Measurements from ENCODE around the gene GNAI1. TPM values are rescaled to one million over a fixed set of nuclear protein-coding genes. Genes with fewer than 3 reads are reported as not detected.
"Not testable (repeated sequence)": the region's sequence is repeated elsewhere in the genome, so short reads cannot be mapped to it uniquely, and the experiment has no call there.

Gene GNAI1
- total RNA-seq, 2 experiments from 2014 or later, result 0.50 to 1.1 TPM

- ChIA-PET POLR2A (no interaction called here), CTCF (no interaction called here)
- intact Hi-C loops (cut with micrococcal nuclease), result loop anchor here (1.0 kb wide), 1 partner anchor 14 kb away; no protein-coding TSS in a partner anchor
- Mint-ChIP-seq H3K9me3 (no peaks in the 10 kb centered on the region), H3K27ac (no peak overlapping the region), H3K4me3 (no peak overlapping the region), H3K27me3 (no peaks in the 10 kb centered on the region), H3K4me1 (ENCODE audit: low read depth) (no peaks in the 10 kb centered on the region), H3K36me3 (no peaks in the 10 kb centered on the region)
- DNase-seq, result no peak
These were observed 16.1 kb downstream of the GNAI1 start for GRCh38 chr7:80150611-80151273.

GRCh38 chr7:80151274-80151665, 16.6 kb downstream of the GNAI1 start:
- DNase-seq, result no peak
- H3K36me3 Mint-ChIP-seq, result no peaks in the 10 kb centered on the region
- ChIA-PET POLR2A (no interaction called here), CTCF (no interaction called here)
- H3K27me3 Mint-ChIP-seq, result no peaks in the 10 kb centered on the region
- H3K27ac Mint-ChIP-seq, result no peak overlapping the region
- no peak overlapping the region for H3K4me3 Mint-ChIP-seq
- intact Hi-C loops (cut with micrococcal nuclease), result loop anchor here (1.0 kb wide), 1 partner anchor 15 kb away; no protein-coding TSS in a partner anchor
- no peaks in the 10 kb centered on the region for H3K4me1 Mint-ChIP-seq (ENCODE audit: low read depth)
- no peaks in the 10 kb centered on the region for H3K9me3 Mint-ChIP-seq

- Mint-ChIP-seq H3K9me3 (peaks cover 4% of the 10 kb centered on the region), H3K27ac (no peak overlapping the region), H3K4me1 (ENCODE audit: low read depth) (no peaks in the 10 kb centered on the region), H3K27me3 (no peaks in the 10 kb centered on the region), H3K36me3 (no peaks in the 10 kb centered on the region), H3K4me3 (no peak overlapping the region)
- ChIA-PET POLR2A (no interaction called here), CTCF (no interaction called here)
- intact Hi-C loops (cut with micrococcal nuclease), result no loop called here
- no peak for DNase-seq
These were observed 18.8 kb downstream of the GNAI1 start for GRCh38 chr7:80153446-80153845.

- Mint-ChIP-seq H3K9me3 (peaks cover 5% of the 10 kb centered on the region), H3K4me1 (ENCODE audit: low read depth) (no peaks in the 10 kb centered on the region), H3K36me3 (no peaks in the 10 kb centered on the region), H3K27ac (no peak overlapping the region), H3K4me3 (no peak overlapping the region), H3K27me3 (no peaks in the 10 kb centered on the region)
- intact Hi-C loops (cut with micrococcal nuclease), result no loop called here
- ChIA-PET POLR2A (no interaction called here), CTCF (no interaction called here)
- no peak for DNase-seq
These were observed 20.2 kb downstream of the GNAI1 start for GRCh38 chr7:80154656-80155333.

GRCh38 chr7:80155374-80155773, 20.7 kb downstream of the GNAI1 start:
- POLR2A ChIA-PET, result no interaction called here

GRCh38 chr7:80157770-80158169, 23.1 kb downstream of the GNAI1 start:
- H3K27me3 Mint-ChIP-seq; H3K4me3 Mint-ChIP-seq; H3K4me1 Mint-ChIP-seq (ENCODE audit: low read depth); H3K27ac Mint-ChIP-seq; POLR2A ChIA-PET; CTCF ChIA-PET; DNase-seq; H3K9me3 Mint-ChIP-seq; intact Hi-C loops (cut with micrococcal nuclease); H3K36me3 Mint-ChIP-seq: not testable (repeated sequence)

More at GRCh38 chr7:80155374-80155773, 20.7 kb downstream of the GNAI1 start:
- intact Hi-C loops (cut with micrococcal nuclease), result no loop called here
- DNase-seq, result no peak
- no peaks in the 10 kb centered on the region for H3K4me1 Mint-ChIP-seq (ENCODE audit: low read depth)
- H3K27ac Mint-ChIP-seq, result no peak overlapping the region
- CTCF ChIA-PET, result no interaction called here
- no peak overlapping the region for H3K4me3 Mint-ChIP-seq
- no peaks in the 10 kb centered on the region for H3K27me3 Mint-ChIP-seq
- peaks cover 5% of the 10 kb centered on the region for H3K9me3 Mint-ChIP-seq
- H3K36me3 Mint-ChIP-seq, result no peaks in the 10 kb centered on the region

- Mint-ChIP-seq H3K27me3 (no peaks in the 10 kb centered on the region), H3K4me1 (ENCODE audit: low read depth) (no peaks in the 10 kb centered on the region), H3K27ac (no peak overlapping the region), H3K36me3 (no peaks in the 10 kb centered on the region), H3K4me3 (no peak overlapping the region), H3K9me3 (peaks cover 5% of the 10 kb centered on the region)
- CTCF ChIA-PET, result no interaction called here
- intact Hi-C loops (cut with micrococcal nuclease), result no loop called here
- POLR2A ChIA-PET, result no interaction called here
- DNase-seq, result no peak
These were observed 25.2 kb downstream of the GNAI1 start for GRCh38 chr7:80159802-80160201.

GRCh38 chr7:80161466-80161865, 26.8 kb downstream of the GNAI1 start:
- Mint-ChIP-seq H3K36me3 (no peaks in the 10 kb centered on the region), H3K4me3 (no peak overlapping the region), H3K9me3 (peaks cover 5% of the 10 kb centered on the region), H3K27ac (no peak overlapping the region), H3K4me1 (ENCODE audit: low read depth) (no peaks in the 10 kb centered on the region), H3K27me3 (no peaks in the 10 kb centered on the region)
- CTCF ChIA-PET, result no interaction called here
- intact Hi-C loops (cut with micrococcal nuclease), result no loop called here
- POLR2A ChIA-PET, result no interaction called here
- DNase-seq, result no peak

GRCh38 chr7:80165177-80165576, 30.5 kb downstream of the GNAI1 start:
- no peak for DNase-seq
- no peaks in the 10 kb centered on the region for H3K36me3 Mint-ChIP-seq
- H3K27ac Mint-ChIP-seq, result no peak overlapping the region
- H3K4me3 Mint-ChIP-seq, result no peak overlapping the region
- H3K27me3 Mint-ChIP-seq, result no peaks in the 10 kb centered on the region
- peaks cover 6% of the 10 kb centered on the region for H3K9me3 Mint-ChIP-seq
- CTCF ChIA-PET, result no interaction called here
- intact Hi-C loops (cut with micrococcal nuclease), result no loop called here
- POLR2A ChIA-PET, result no interaction called here
- no peaks in the 10 kb centered on the region for H3K4me1 Mint-ChIP-seq (ENCODE audit: low read depth)

- no peak overlapping the region for H3K4me3 Mint-ChIP-seq
- H3K36me3 Mint-ChIP-seq, result no peaks in the 10 kb centered on the region
- intact Hi-C loops (cut with micrococcal nuclease), result no loop called here
- no peak overlapping the region for H3K27ac Mint-ChIP-seq
- peaks cover 21% of the 10 kb centered on the region for H3K9me3 Mint-ChIP-seq
- no peaks in the 10 kb centered on the region for H3K27me3 Mint-ChIP-seq
- no peaks in the 10 kb centered on the region for H3K4me1 Mint-ChIP-seq (ENCODE audit: low read depth)
- DNase-seq, result no peak
- ChIA-PET POLR2A (no interaction called here), CTCF (no interaction called here)
These were observed 35.8 kb downstream of the GNAI1 start for GRCh38 chr7:80170445-80170844.

GRCh38 chr7:80172387-80172786, 37.8 kb downstream of the GNAI1 start:
- Mint-ChIP-seq H3K36me3 (no peaks in the 10 kb centered on the region), H3K27me3 (no peaks in the 10 kb centered on the region), H3K4me1 (ENCODE audit: low read depth) (no peaks in the 10 kb centered on the region), H3K9me3 (peaks cover 21% of the 10 kb centered on the region), H3K27ac (no peak overlapping the region), H3K4me3 (no peak overlapping the region)
- ChIA-PET POLR2A (no interaction called here), CTCF (no interaction called here)
- no peak for DNase-seq
- intact Hi-C loops (cut with micrococcal nuclease), result no loop called here

GRCh38 chr7:80175744-80176143, 41.1 kb downstream of the GNAI1 start:
- CTCF ChIA-PET, result no interaction called here
- peaks cover 9% of the 10 kb centered on the region for H3K9me3 Mint-ChIP-seq
- no peaks in the 10 kb centered on the region for H3K27me3 Mint-ChIP-seq
- H3K27ac Mint-ChIP-seq, result no peak overlapping the region
- H3K4me1 Mint-ChIP-seq (ENCODE audit: low read depth), result no peaks in the 10 kb centered on the region
- no peak overlapping the region for H3K4me3 Mint-ChIP-seq
- DNase-seq, result no peak
- H3K36me3 Mint-ChIP-seq, result no peaks in the 10 kb centered on the region
- POLR2A ChIA-PET, result no interaction called here
- intact Hi-C loops (cut with micrococcal nuclease), result no loop called here

- Mint-ChIP-seq H3K27me3 (no peaks in the 10 kb centered on the region), H3K4me1 (ENCODE audit: low read depth) (no peaks in the 10 kb centered on the region), H3K9me3 (peaks cover 4% of the 10 kb centered on the region), H3K36me3 (no peaks in the 10 kb centered on the region), H3K4me3 (no peak overlapping the region), H3K27ac (no peak overlapping the region)
- no peak for DNase-seq
- intact Hi-C loops (cut with micrococcal nuclease), result no loop called here
- ChIA-PET CTCF (no interaction called here), POLR2A (no interaction called here)
These were observed 46.8 kb downstream of the GNAI1 start for GRCh38 chr7:80181411-80181810.
